Cardiac muscle cell (in vitro differentiated cells and primary cell): ENCODE measurements around the gene PINLYP. TPM values are rescaled to one million over a fixed set of nuclear protein-coding genes. Genes with fewer than 3 reads are reported as not detected.

Experiments
- DNase-seq, 2 donors: peaks; one replicate each; pipeline versions ENCODE4 v3.0.0 to v3.0.0-alpha.2; 2010 to 2017; ENCODE audit warnings: low read depth in 1 of 2, low spot score in 1 of 2
- H3K27ac ChIP-seq: fragments of 200-600 bp; sonication (generic); 2 replicates; pipeline ENCODE4 v1.5.1; 2016
- H3K27me3 ChIP-seq: fragments of 200-600 bp; sonication (generic); 2 replicates; pipeline ENCODE4 v1.6.0; 2016; ENCODE audit warnings: control low read depth
- H3K36me3 ChIP-seq: fragments of 200-600 bp; sonication (generic); 2 replicates; pipeline ENCODE4 v1.5.1; 2016; ENCODE audit warnings: control low read depth
- H3K4me1 ChIP-seq: fragments of 200-600 bp; sonication (generic); 2 replicates; pipeline ENCODE4 v1.8.1; 2017; ENCODE audit warnings: low read depth, mild to moderate bottlenecking, mixed run types
- H3K4me3 ChIP-seq: fragments of 200-600 bp; sonication (generic); 2 replicates; pipeline ENCODE4 v1.5.1; 2016; ENCODE audit warnings: mild to moderate bottlenecking
- H3K9me3 ChIP-seq: fragments of 200-600 bp; sonication (generic); 2 replicates; pipeline ENCODE4 v1.5.1; 2017; ENCODE audit warnings: low read depth, mild to moderate bottlenecking, control low read depth
- polyA plus RNA-seq: library from polyadenylated mRNA; unstranded; fragments of >200 nt; fragmentation: Nextera tagmentation; extraction: Ambion mirVana; gene quantifications from 2 replicates; pipeline ENCODE4 v1.2.1, GENCODE V29; 2016
- total RNA-seq: library from RNA; depleted of rRNA; stranded (reverse); fragments of >200 nt; gene quantifications from 2 replicates; pipeline ENCODE4 v1.2.3, GENCODE V29; 2016
- TF ChIP-seq, protein P1 (sequence below): IDR thresholded peaks from 2 replicates; pipeline ENCODE4 v1.5.1; 2012; ENCODE audit warnings: low read depth, mild to moderate bottlenecking, low read length

Gene PINLYP
- total and polyA plus RNA-seq, 2 experiments from 2014 or later = 8.7 to 12.1 TPM

DNA sequence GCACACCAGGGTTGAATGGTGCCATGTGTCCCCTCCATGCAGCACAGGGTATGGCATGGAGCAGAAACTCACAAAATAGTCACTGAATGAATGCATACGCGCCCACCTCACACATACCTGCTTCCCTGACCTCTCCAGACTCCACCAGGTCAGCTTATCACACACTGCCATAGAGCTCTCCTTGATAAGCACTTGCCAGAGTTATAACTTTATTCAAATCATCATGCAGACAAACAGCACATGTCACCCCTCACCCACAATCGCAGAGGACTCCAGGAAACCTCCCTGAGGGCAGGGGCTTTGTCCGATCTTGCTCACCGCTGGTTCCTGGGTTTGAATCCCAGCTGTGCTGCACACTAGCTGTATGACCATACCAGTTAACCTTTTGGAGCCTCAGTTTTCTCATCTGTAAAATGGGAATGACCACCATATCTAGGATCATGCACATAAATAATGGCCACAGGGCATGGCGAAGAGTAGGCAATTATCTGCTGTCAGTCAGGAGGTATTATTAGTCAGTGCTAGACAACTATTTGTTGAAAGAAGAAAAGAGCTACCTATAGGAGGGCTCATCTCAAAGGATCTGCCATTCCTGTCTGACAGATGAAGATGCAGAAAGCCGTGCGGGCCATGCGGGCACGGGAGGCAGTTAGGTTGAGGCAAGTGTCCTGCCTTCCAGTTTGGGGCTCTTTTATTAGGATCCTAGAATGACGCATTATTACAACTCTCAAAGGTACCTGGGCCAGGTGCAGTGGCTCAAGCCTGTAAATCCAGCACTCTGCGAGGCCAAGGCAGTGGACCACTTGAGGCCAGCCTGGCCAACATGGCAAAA lies 14.2 kb upstream of the PINLYP start:
- Histone ChIP-seq H3K27me3 (no peaks in the 10 kb centered on the region), H3K9me3 (no peaks in the 10 kb centered on the region), H3K27ac (no peak overlapping the region), H3K4me1 (no peaks in the 10 kb centered on the region), H3K4me3 (no peak overlapping the region), H3K36me3 (peaks cover 12% of the 10 kb centered on the region)
- TF ChIP-seq, protein P1, sequence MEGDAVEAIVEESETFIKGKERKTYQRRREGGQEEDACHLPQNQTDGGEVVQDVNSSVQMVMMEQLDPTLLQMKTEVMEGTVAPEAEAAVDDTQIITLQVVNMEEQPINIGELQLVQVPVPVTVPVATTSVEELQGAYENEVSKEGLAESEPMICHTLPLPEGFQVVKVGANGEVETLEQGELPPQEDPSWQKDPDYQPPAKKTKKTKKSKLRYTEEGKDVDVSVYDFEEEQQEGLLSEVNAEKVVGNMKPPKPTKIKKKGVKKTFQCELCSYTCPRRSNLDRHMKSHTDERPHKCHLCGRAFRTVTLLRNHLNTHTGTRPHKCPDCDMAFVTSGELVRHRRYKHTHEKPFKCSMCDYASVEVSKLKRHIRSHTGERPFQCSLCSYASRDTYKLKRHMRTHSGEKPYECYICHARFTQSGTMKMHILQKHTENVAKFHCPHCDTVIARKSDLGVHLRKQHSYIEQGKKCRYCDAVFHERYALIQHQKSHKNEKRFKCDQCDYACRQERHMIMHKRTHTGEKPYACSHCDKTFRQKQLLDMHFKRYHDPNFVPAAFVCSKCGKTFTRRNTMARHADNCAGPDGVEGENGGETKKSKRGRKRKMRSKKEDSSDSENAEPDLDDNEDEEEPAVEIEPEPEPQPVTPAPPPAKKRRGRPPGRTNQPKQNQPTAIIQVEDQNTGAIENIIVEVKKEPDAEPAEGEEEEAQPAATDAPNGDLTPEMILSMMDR = no peak
- DNase-seq = no peak

DNA sequence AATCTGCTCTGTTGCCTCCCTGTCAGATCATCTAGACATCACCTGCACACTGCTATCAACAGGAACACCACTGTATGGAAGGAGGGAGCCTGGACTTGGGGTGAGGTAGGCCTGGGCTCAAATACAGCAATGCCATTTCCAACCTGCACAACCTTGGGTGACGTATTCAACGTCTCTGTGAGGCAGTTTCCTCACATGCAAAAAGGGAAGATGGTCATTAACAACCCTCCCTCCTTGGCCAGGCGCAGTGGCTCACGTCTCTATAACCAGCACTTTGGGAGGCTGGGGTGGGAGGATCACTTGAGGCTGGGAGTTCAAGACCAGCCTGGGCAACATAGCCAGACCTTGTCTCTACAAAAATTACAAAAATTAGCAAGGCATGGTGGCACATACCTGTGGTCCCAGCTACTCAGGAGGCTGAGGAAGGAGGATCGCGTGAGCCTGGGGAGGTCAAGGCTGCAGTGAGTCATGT lies 13.3 kb upstream of the PINLYP start:
- Histone ChIP-seq H3K36me3 (peaks cover 12% of the 10 kb centered on the region), H3K27me3 (no peaks in the 10 kb centered on the region), H3K4me1 (no peaks in the 10 kb centered on the region), H3K9me3 (no peaks in the 10 kb centered on the region), H3K27ac (no peak overlapping the region), H3K4me3 (no peak overlapping the region)
- TF ChIP-seq, protein P1 = no peak
- DNase-seq = no peak

DNA sequence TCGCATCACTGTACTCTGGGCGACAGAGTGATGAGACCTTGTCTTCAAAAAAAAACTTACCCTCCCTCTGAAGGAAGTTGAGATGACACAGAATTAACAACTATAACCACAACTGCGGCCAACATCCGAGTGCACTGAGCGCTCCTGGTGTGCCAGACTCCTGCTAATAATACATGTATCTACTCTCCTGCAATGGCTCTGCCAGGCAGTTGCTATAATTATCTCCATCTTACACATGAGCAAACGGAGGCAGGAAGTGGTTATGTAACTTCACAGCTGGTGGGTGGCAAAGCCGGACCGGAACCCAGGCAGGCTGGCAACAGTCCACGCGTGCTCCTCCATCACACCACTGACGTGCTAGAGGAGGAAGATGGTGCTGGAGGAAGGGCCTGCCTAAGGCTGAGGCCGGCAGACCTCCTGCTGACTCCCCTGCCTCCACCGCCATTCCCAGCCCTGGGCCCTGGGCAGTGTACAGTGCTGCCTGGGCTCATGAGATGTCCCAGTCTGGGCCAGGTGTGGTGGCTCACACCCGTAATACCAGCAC lies 12.8 kb upstream of the PINLYP start:
- Histone ChIP-seq H3K4me3 (no peak overlapping the region), H3K36me3 (peaks cover 12% of the 10 kb centered on the region), H3K27me3 (no peaks in the 10 kb centered on the region), H3K9me3 (no peaks in the 10 kb centered on the region), H3K27ac (no peak overlapping the region), H3K4me1 (no peaks in the 10 kb centered on the region)
- TF ChIP-seq, protein P1 = no peak
- peak in 1 of 2 donors; percentile 88 for DNase-seq

DNA sequence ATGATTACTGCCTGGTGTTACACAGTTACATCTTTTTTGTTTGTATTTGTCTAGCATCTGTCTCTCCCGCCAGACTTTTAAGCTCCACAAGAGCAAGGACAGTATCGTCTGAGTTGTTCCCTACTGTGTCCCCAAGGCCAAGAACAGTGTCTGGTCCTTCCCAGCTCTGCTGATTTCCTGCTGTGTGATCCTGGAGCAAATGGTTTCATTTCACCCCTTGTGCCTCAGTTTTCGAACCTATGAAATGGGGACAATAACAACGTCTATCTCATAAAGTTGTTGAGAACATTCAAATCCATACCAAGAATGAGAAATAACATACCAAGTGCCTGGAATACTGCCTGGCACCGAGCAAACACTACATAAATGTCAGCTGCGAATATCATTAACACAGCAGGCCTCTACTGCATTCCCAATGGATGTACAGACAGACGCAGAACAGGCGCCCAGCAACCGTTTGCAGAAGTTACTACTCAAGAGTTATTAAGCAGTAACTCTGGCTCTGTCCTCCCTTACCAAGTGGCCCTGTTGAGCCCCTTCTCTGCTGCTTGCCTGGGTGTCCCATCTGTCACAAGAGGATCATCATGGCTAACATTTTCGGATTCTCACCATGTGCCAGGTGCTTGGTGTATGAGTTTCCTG lies 11.7 kb upstream of the PINLYP start:
- Histone ChIP-seq H3K27ac (no peak overlapping the region), H3K4me1 (no peaks in the 10 kb centered on the region), H3K9me3 (no peaks in the 10 kb centered on the region), H3K4me3 (no peak overlapping the region), H3K36me3 (peaks cover 6% of the 10 kb centered on the region), H3K27me3 (no peaks in the 10 kb centered on the region)
- TF ChIP-seq, protein P1 = no peak
- no peak for DNase-seq

DNA sequence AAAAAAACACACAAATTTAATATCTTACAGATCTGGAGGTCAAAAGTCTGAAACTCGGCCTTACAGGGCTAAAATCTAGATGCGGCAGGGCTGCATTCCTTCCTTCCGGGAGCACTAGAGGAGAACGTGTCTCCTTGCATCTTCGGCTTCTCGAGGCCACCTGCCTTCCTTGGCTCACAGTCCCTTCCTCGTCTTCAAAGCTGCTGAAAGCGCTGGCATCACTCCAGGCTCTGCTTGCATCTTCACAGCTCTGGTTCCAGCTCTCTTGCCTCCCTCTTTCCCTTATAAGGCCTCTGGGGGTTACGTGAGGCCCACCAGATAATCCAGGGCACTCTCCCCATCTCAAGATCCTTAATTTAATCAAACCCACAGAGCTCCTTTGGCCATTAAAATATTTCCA lies 10.8 kb upstream of the PINLYP start:
- no peaks in the 10 kb centered on the region for H3K9me3 ChIP-seq
- TF ChIP-seq, protein P1 = no peak
- no peak overlapping the region for H3K4me3 ChIP-seq
- no peak for DNase-seq
- H3K36me3 ChIP-seq = peaks cover 6% of the 10 kb centered on the region
- no peaks in the 10 kb centered on the region for H3K4me1 ChIP-seq
- H3K27ac ChIP-seq = no peak overlapping the region
- H3K27me3 ChIP-seq = no peaks in the 10 kb centered on the region
